GM18951 (cell line): ENCODE measurements around the gene GFRA3.

Source experiments
- POLR2A ChIP-seq: IDR thresholded peaks from 4 replicates; pipeline ENCODE4 v1.6.1; 2011; ENCODE audit warnings: mild to moderate bottlenecking; ENCODE audit not compliant: insufficient read length, insufficient read depth; ENCODE audit errors: extremely low read depth
- in situ Hi-C: fragments of 300-500 bp; cut with MboI; formaldehyde crosslinking; loops from one replicate; pipeline ENCODE4 v1.12.0; 2022; ENCODE audit warnings: low sequenced_read_pairs, mixed read lengths, inconsistent platforms; ENCODE audit not compliant: unreplicated experiment

GFRA3 gene

DNA sequence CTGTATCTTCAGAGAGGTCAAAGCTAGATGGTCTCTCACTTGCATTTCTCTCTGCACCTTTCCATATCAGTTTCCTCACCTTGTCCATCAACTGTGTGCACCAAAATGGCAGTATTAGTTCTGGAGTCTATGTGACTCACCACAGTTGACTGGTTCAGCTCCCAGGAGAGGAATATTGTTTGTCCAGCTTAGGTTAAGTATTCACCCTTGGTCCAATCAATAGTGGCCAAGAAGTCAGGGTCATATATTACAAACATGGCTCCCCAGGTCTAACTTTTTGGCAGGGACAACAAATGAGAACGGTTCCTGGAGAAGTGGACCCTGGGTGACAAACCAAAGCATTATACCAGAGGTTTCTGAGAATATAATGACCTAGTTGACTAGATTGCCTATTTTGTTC lies 36.4 kb downstream of the GFRA3 start:
- in situ Hi-C loops: no loop called here
- no peak for TF ChIP-seq POLR2A

DNA sequence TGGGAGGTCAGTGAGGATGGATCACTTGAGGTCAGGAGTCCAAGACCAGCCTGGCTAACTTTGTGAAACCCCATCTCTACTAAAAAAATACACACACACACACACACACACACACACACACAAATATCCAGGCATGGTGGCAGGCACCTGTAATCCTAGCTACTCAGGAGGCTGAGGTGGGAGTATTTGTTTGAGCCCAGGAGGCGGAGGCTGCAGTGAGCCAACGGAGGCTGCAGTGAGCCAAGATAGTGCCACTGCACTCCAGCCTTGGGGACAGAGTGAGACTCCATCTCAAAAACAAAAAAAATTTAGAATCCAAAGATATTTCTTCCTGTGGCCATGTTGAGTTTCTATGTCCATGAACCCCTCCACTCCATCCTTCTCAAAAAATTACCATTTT lies 39.8 kb downstream of the GFRA3 start:
- no peak for TF ChIP-seq POLR2A
- in situ Hi-C loops: no loop called here

DNA sequence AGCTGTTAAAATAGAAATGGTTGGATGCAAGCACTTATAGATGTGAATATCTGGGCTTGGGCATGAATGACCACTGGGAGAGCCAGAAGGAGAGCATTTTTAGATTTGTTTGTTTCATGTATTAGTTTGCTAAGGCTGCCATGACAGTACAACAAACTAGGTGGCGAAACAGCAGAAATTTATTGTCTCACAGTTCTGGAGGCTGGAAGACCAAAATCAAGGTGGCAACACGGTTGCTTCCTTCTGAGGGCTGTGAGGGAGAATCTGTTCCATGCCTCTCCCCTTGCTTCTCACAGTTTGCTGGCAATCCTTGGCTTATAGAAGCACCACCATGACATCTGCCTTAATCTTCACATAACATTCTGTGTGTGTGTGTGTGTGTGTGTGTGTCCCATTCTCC lies 41.1 kb downstream of the GFRA3 start:
- in situ Hi-C loops: no loop called here

DNA sequence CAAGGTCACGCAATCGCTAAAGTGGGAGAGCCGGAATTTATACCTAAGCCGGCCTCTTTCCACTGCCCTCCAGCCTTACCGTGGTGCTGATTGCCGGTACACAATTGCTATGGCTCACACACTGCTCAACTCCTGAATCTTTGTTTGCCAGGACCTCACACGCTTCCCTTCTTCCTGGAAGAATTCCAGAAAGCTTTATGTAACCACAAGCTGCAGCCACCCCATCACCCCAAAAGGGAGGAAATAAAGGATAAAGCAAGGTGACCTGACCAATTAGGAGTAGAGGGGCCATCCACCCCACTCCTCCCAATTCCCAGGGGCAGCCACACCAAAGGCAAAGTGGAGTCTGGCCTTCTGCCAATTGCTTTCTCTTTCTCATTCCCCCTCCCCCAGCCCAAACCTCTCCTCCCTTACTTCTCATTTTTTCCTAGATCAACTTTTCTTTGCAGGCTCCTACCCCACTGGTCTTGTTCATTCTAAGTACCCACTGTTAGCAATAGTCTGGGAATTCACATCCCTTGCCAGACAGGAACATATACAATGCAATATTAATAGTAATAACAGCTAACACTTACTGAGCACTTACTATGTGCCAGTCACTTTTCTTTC lies 43.3 kb downstream of the GFRA3 start:
- in situ Hi-C loops: no loop called here
- no peak for TF ChIP-seq POLR2A

More for the DNA sequence above, 41.1 kb downstream of the GFRA3 start:
- no peak for TF ChIP-seq POLR2A

DNA sequence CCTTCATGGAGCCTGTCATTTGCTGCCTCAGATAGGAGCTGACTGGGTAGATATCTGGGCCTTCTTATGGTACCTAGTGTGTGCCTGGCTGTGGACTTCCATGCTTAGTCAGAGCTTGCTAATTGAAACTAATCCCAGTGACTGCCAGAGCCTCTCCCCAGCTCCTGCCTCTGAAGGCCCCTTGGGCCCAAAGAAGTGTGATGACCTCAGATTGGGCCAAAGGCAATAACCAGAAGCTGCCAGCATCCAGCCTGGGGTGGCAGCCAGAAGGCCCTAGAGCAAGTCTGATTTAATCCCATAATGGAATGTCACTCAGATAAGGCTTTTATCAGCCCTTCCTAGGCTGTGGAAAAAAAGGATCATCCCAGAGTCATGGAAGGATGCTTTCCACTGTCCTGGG lies 44.2 kb downstream of the GFRA3 start:
- in situ Hi-C loops: no loop called here
- TF ChIP-seq POLR2A: no peak

DNA sequence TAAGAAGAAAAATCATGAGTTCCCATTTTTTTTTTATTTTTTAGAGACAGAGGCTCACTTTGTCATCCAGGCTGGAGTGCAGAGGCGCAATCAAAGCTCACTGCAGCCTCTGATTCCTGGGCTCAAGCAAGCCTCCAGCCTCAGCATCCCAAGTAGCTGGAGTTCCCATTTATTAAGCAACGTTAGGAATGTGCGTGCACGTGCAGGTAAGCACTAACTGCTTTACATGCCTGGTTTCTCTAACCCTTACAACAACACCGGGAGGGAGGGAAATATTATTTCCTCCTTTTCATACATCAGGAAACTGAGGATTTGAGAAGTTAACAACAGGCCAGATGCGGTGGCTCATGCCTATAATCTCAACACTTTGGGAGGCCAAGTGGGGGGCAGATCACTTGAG lies 45.0 kb downstream of the GFRA3 start:
- TF ChIP-seq POLR2A: no peak
- in situ Hi-C loops: no loop called here

DNA sequence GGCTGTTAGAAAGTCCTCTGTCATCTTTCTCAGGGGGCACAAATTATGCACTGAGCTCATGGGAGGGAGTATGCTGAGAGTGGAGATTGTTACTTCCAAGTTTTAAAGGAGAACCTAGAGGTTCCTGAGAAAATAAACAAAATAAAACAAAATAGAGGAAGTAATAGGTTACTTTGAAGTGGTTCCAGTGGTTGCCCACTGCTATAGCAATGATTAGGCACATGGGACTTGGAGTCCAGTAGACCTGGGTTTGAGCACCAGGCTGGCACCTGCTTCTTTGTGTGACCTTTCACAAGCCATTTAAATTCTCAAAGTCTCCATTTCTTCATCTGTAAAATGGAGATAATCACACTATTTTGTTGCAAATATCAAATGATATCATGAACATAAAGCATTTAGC lies 47.5 kb downstream of the GFRA3 start:
- in situ Hi-C loops: no loop called here
- no peak for TF ChIP-seq POLR2A

DNA sequence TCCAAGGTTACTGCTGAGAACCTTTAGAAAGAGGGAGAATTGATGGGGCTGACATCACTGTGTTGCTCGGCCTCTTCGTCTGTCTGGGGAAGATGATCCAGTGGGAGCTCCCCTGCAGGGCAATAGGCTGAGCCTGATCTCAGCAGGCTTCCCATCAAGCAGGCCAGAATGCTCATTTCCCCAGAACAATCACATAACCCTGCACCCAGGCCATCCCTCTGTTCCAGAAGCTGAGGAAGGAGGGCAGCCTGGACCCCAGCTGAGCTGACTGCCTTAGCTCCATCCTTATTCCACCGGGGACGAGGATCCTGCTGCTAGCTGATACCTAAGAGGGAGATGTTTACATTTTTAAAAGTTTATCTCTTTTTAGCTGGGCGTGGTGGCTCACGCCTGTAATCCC lies 49.7 kb downstream of the GFRA3 start:
- no peak for TF ChIP-seq POLR2A
- in situ Hi-C loops: no loop called here

DNA sequence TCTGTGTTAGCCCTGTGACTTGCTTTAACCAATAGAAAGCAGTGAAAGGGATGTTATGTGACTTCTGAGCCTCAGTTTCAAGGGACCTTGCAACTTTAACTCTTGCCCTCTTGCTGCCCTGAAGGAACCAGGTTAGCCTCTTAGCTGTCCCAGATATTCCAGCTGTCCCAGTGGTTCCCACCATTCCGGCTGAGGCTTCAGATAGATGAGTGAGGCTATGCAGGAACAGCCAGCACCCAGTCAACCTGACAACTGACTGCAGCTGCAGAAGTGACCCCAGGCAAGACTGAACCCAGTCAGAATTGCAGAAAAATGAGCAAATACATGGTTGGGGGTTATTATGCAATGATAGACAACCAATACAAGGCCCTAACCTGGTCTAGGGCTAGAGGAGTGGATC lies 50.9 kb downstream of the GFRA3 start:
- in situ Hi-C loops: no loop called here

DNA sequence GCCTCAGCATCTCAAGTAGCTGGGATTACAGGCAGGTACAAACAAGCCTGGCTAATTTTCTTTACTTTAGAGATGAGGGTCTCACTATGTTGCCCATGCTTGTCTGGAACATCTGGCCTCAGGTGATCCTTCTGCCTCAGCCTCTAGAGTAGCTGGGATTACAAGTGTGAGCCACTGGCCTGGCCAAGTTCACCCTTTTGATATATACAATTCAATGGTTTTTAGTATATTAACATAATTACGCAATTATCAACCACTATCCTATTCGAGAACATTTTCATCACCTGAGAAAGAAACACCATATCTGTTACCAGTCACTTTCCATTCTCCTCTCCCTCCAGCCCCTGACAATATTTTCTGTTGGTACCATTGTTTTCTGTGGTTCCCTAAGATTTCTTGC lies 57.6 kb downstream of the GFRA3 start:
- no peak for TF ChIP-seq POLR2A
- in situ Hi-C loops: no loop called here

More for the DNA sequence above, 50.9 kb downstream of the GFRA3 start:
- no peak for TF ChIP-seq POLR2A

DNA sequence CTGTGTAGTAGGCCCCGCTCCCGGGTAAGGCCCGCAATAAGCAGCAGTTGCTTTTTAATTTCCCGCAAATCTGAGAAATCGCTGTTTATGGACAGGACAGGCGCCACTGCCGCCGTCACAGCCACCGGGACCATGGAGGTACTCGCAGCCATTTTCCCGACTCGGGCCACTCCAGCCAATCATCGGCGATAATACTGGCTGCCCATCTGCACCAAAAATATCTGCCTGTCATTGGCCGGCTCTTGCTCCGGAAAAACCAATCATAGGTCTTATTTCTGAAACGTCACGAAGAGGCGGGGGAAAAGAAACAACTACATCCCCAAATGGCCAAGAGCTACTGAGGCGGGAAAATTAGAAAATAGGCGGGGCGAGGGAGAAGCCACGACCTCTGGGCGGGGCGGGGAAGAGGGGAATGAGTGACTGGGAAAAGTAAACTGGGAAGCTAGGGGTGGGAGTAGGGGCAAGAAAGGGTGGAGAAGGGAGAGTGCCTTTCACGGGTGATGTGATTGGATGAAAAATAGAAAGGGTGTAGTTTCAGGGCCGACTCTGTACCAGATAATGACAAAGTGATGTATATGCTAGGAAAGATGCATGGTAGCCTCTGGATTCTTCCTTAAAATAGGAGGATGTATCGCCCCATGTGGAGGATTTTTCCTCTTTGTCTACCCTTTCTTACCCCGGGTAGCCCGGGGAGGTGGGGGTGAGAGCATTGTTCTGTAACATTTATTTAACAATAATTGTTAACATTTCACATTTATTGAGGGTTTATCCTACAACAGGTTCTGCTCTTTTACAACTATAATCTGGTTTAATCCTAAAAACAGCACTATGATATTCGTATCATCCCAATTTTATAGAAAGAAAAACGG lies 61.0 kb downstream of the GFRA3 start, which contains the start of gene CDC23:
Gene CDC23, minus strand, starts transcription at position 163 of the 869 bp plus-strand sequence. Its CDS starts 11 bp downstream, at position 152.
- TF ChIP-seq POLR2A: peak; percentile 84

DNA sequence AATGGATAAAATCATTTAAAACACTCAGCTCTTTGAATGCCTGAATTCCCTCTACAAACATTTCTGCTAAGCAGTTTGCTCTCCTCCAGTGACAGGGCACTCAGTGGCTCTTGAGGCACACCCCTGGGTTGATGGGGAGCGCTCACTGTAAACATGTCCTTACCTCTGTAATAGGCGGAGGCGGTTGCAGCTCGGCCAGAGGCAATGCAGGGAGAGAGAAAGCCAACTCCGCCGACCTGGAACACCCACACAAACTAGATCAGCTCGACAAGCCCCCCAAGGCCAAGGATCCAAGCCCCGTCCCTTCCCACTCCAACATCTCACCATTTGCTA lies 61.6 kb downstream of the GFRA3 start:
- TF ChIP-seq POLR2A: no peak
- in situ Hi-C loops: no loop called here

More for the DNA sequence above, 61.0 kb downstream of the GFRA3 start, which contains the start of gene CDC23:
- in situ Hi-C loops: no loop called here

DNA sequence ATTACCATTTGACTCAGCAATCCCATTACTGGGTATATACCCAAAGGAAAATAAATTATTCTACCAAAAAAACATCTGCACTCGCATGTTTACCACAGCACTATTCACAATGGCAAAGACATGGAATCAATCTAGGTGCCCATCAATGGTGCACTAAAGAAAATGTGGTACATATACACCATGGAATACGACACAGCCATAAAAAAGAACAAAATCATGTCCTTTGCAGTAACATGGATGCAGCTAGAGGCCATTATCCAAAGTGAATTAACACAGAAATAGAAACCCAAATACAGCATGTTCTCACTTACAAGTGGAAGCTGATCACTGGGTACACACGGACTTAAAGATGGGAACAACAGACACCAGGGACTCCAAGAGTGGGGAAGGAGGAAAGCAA lies 63.4 kb downstream of the GFRA3 start:
- TF ChIP-seq POLR2A: no peak

More for the DNA sequence above, 63.4 kb downstream of the GFRA3 start:
- in situ Hi-C loops: no loop called here
